Activated CD4-positive, alpha-beta memory T cell treated with anti-CD3 and anti-CD28 coated beads, Interleukin-2, amount 10 ng/mL, durations not matched to agents 7 days and 5 days (primary cell): ENCODE results near the gene CCDC148. TPM values are rescaled to one million over a fixed set of nuclear protein-coding genes. Genes with fewer than 3 reads are reported as not detected.

Experiments used
- CTCF ChIA-PET: fragments of 350-600 bp; sonication (Branson Sonifier 250); formaldehyde crosslinking; loops from one replicate; lab custom pipeline; 2021; ENCODE audit warnings: antibody characterized with exemption, inconsistent platforms; lab: Charles Lee
- POLR2A ChIA-PET: fragments of 350-600 bp; sonication (Branson Sonifier 250); formaldehyde crosslinking; loops from one replicate; lab custom pipeline; 2021; ENCODE audit warnings: antibody characterized with exemption; lab: Charles Lee
- DNase-seq: peaks from one replicate; pipeline ENCODE4 v3.0.0-alpha.2; 2020
- H3K27ac Mint-ChIP-seq: one replicate; pipeline ENCODE4 v1.8.0; 2021; ENCODE audit warnings: mild to moderate bottlenecking, mixed read lengths
- H3K27me3 Mint-ChIP-seq: one replicate; pipeline ENCODE4 v1.8.0; 2021; ENCODE audit warnings: mixed read lengths
- H3K36me3 Mint-ChIP-seq: one replicate; pipeline ENCODE4 v1.8.0; 2021; ENCODE audit warnings: low read depth, mixed read lengths
- H3K4me1 Mint-ChIP-seq: one replicate; pipeline ENCODE4 v1.8.0; 2021; ENCODE audit warnings: mixed read lengths
- H3K4me3 Mint-ChIP-seq: one replicate; pipeline ENCODE4 v1.8.0; 2021; ENCODE audit warnings: mild to moderate bottlenecking, mixed read lengths
- H3K9me3 Mint-ChIP-seq: one replicate; pipeline ENCODE4 v1.8.0; 2021; ENCODE audit warnings: mixed read lengths
- total RNA-seq, 2 experiments: library from RNA; stranded (reverse); gene quantifications; one replicate each; pipeline ENCODE4 v1.2.3, GENCODE V29; 2021

CCDC148 gene
- total RNA-seq, 2 experiments from 2014 or later: not detected

DNA sequence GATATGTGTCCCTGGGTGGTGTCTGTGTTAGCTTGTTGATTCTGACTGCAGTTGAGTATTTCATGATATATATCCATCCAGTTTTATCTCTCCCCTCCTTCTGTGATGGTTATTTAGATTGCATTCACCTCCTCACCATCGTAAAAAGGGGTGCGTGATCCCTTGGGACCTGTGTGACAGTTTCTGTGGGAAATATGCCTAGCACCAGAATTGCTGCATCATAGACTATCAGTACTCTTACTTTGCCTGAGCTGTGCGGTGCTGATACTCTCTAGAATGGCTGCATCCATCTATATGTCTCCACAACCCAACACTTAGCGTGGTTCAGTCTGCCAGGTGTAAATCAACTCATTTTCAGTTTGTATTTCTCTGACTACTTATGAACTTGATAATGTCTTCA lies 34.5 kb upstream of the CCDC148 start:
- no peak for DNase-seq
- H3K4me1 Mint-ChIP-seq: peaks cover 3% of the 10 kb centered on the region
- ChIA-PET POLR2A (no interaction called here), CTCF (no interaction called here)
- no peaks in the 10 kb centered on the region for H3K27me3 Mint-ChIP-seq
- no peaks in the 10 kb centered on the region for H3K36me3 Mint-ChIP-seq
- no peaks in the 10 kb centered on the region for H3K9me3 Mint-ChIP-seq
- H3K27ac Mint-ChIP-seq: no peak overlapping the region
- no peak overlapping the region for H3K4me3 Mint-ChIP-seq

DNA sequence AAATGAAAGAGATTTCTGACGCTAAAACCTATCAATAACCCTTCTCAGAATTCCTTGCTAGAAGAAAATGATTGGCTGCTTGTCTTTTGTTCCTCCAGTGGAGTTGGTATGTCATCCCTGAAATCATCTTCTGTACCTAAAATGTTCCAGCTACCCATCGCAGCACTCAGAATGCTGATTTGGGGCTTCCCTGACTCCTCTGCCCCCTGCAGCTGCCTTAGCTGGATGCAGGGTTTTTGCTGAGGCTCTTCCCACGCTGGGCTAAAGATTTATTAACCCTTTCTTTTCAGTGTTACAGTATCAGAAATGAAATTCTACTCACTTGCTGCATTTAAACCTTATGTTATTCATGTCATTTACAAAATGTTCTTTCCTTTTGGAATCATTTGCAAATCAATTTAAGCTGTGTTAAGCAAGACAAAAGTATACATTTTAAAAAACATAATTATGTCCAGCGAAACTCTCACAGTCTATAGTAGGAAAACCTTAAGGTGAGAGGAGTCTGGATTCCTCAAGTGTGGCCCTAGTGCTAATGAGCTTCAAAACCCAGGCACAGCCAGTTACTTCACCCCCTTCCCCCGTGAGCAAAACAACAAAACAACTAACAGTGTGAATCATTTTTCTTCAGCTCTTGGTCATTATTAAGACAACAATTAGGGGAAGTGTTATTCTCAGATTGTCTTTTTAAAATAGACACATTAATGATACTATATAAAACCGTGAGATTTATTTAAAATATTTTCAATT lies 33.0 kb upstream of the CCDC148 start:
- Mint-ChIP-seq H3K27ac (no peak overlapping the region), H3K27me3 (no peaks in the 10 kb centered on the region), H3K4me3 (no peak overlapping the region), H3K36me3 (no peaks in the 10 kb centered on the region), H3K9me3 (no peaks in the 10 kb centered on the region), H3K4me1 (peaks cover 6% of the 10 kb centered on the region)
- CTCF ChIA-PET: no interaction called here
- POLR2A ChIA-PET: no interaction called here
- DNase-seq: no peak

DNA sequence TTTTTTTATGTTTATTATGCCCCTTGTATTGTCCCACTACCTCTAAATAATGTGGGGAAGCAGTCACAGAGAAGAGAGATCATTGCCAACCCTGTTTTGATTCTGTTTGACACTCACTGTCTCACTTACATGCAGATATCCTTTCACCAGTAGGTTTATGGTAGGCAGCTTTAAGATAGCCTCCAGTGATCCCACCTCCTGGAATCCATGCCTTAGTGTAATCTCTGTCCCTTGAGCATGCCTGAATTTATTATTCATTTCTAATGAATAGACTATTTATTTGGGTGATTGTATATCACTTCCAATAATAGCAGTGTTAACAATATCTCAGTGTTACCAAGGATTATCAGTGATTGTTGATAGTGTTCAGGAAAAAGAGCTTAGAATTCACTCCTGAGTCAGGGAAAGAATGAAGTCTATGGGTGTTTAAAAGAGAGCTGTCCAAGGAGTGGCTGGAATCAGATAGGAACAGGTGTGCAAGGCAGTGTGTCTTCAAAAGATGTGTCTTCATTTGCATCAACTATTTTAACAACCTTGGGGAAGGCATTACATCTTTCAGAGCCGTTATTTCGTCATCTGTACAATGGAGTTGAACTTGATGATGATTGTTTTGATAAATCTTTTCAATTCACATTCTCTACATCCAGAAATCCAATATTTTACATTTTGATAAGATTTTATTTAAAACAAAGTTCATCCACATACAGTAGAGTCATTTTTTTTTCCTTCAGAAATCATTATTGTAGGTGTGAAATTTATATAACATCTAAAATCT lies 32.1 kb upstream of the CCDC148 start:
- peaks cover 7% of the 10 kb centered on the region for H3K4me1 Mint-ChIP-seq
- H3K9me3 Mint-ChIP-seq: no peaks in the 10 kb centered on the region
- H3K36me3 Mint-ChIP-seq: no peaks in the 10 kb centered on the region
- H3K4me3 Mint-ChIP-seq: no peak overlapping the region
- DNase-seq: no peak
- ChIA-PET CTCF (interaction anchor here (0.7 kb wide), 1 partner anchor 13 kb away, joined by 3 read pairs; no protein-coding TSS in a partner anchor), POLR2A (no interaction called here)
- H3K27me3 Mint-ChIP-seq: no peaks in the 10 kb centered on the region
- no peak overlapping the region for H3K27ac Mint-ChIP-seq

DNA sequence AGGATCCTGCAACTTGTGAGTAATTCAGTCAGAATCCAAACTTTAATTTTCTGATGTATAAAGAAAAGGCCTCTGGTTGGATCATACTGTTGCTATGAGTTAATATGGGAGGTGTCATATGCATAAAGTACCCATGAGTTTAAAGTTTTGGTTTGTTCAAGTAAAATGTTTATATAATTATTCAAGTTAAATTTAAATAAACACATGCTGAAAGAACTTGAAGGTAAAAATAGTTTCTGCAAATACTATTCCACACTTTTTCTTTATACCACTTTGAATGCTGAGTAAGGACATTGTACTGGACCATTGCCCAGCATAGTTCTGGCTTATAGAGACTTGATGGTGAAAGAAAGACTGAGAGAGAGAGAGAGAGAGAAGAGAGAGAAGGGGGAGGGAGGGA lies 30.9 kb upstream of the CCDC148 start:
- Mint-ChIP-seq H3K27me3 (no peaks in the 10 kb centered on the region), H3K4me1 (peaks cover 7% of the 10 kb centered on the region), H3K36me3 (no peaks in the 10 kb centered on the region), H3K9me3 (no peaks in the 10 kb centered on the region), H3K27ac (no peak overlapping the region), H3K4me3 (no peak overlapping the region)
- POLR2A ChIA-PET: no interaction called here
- CTCF ChIA-PET: no interaction called here
- DNase-seq: no peak

DNA sequence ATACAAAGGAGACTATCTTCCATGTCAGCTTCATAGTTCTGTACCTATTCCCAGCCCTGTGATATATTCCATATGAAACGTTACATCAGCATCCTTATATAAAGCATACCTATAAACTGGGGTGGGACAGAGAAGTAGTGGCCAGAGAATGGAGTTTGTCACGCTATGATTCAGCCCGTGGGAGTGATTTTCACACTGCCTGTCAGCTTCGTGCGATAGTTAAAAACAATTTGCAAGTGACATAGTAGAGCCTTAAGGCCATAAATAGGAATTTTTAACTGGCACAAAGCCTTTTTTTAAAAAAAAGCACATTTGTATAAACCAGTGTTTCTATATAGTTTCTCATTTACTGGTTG lies 30.4 kb upstream of the CCDC148 start:
- Mint-ChIP-seq H3K27ac (no peak overlapping the region), H3K4me1 (peaks cover 7% of the 10 kb centered on the region), H3K4me3 (no peak overlapping the region), H3K9me3 (no peaks in the 10 kb centered on the region), H3K27me3 (no peaks in the 10 kb centered on the region), H3K36me3 (no peaks in the 10 kb centered on the region)
- CTCF ChIA-PET: no interaction called here
- DNase-seq: no peak
- POLR2A ChIA-PET: no interaction called here

DNA sequence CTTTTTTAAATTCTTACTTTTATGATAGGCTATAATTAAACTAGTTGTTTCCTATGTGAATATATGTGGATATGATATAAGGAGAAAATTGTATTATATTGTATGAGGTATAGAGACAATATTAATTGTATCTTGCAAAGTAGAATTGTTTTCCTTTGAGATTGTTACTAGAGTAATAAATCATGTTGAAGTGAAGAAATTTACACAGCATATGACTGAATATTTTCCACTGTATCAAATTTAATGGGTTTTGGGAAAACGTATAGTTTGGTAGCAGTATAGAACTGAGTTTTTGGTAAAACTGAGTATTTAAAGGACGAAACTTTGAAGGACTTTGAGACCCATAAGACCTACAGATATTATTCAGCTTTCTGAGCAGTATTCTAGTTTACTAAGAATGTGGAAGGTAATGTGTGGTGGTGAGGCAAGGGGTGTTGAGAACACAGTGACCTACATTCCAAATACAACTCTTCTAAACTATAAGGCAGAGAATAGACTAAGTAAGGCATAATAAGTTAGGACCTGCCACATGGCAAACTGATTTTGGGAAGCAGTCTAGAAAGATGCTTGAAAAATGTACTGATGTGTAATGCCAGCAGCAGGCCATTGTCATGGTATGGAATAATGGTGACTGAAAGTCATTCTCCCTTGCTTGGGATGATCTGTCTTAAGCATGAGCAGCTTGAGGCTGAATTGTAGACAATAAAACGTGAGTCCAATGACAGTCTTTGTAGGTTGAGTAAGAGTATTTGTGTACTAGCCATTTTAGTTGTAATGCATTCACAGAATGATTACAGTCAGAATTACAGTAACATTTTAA lies 29.8 kb upstream of the CCDC148 start:
- Mint-ChIP-seq H3K27me3 (no peaks in the 10 kb centered on the region), H3K36me3 (no peaks in the 10 kb centered on the region), H3K27ac (no peak overlapping the region), H3K4me3 (no peak overlapping the region), H3K9me3 (no peaks in the 10 kb centered on the region), H3K4me1 (peaks cover 7% of the 10 kb centered on the region)
- no peak for DNase-seq
- CTCF ChIA-PET: no interaction called here
- POLR2A ChIA-PET: no interaction called here

DNA sequence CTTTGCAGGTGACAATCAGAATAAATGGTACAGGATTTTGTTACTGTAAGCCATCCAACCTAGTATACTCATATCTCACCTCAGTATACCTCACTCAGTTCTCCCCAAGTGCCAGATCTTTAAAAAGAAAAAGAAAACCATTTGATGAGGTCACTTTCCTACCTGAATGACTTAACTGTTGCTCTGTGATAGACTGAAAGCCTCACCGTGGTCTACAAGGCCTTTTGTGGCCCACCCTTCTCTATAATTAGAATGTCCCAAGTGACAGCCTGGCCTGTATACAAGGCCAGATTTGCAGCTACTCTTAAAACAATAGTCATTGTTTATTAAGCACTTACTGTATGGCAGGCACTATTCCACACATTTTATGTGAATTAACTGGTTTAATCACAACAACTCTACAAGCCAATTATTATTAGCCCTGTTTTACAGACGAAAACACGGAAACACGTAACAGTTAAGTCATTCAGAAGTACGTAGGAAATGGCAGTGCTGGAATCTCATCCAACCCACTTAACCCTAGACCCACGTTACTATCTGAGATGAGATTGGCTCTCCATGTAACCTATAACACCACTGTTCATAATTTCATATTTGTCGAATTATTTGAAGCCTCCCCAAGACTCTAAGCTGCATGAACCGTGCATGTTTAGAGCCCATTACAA lies 28.5 kb upstream of the CCDC148 start:
- ChIA-PET POLR2A (no interaction called here), CTCF (no interaction called here)
- Mint-ChIP-seq H3K4me1 (peaks cover 7% of the 10 kb centered on the region), H3K4me3 (no peak overlapping the region), H3K36me3 (peaks cover 3% of the 10 kb centered on the region), H3K27ac (no peak overlapping the region), H3K27me3 (no peaks in the 10 kb centered on the region), H3K9me3 (no peaks in the 10 kb centered on the region)
- DNase-seq: no peak

DNA sequence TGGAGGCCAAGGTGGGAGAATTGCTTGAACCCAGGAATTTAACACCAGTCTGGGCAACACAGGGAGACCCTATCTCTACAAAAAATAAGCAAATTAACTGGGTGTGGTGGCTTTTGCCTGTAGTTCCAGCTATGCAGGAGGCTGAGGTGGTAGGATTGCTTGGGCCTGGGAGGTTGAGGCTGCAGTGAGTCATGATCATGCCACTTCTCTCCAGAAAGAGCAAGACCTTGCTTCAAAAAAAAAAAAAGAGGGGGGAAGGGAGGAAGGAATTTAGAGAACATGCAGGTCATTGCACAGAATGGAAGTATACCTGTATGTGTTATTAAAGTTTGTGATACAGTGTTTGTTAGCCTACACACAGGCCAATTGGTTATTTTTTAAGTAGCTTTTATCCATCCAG lies 26.0 kb upstream of the CCDC148 start:
- Mint-ChIP-seq H3K4me3 (no peak overlapping the region), H3K27ac (no peak overlapping the region), H3K36me3 (peaks cover 3% of the 10 kb centered on the region), H3K27me3 (no peaks in the 10 kb centered on the region), H3K9me3 (no peaks in the 10 kb centered on the region), H3K4me1 (peaks cover 12% of the 10 kb centered on the region)
- ChIA-PET CTCF (no interaction called here), POLR2A (no interaction called here)
- DNase-seq: no peak

DNA sequence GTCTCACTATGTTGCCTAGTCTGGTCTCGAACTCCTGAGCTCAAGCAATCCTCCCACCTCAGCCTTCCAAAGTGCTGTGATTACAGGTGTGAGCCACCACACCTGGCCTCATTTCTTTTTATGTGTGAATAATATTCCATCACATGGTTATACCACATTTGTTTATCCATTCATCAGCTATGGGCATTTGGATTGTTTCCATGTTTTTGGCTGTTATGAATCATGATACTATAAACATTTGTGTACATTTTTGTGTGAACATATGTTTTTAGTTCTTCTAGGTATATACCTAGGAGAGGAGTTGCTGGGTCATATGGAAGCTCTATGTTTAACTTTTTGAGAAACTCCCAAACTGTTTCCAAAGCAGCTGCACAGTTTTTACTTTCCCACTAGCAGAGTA lies 24.6 kb upstream of the CCDC148 start:
- POLR2A ChIA-PET: interaction anchor here (0.6 kb wide), 1 partner anchor 1257 kb away, joined by 4 read pairs; no protein-coding TSS in a partner anchor
- CTCF ChIA-PET: no interaction called here
- no peaks in the 10 kb centered on the region for H3K9me3 Mint-ChIP-seq
- H3K27ac Mint-ChIP-seq: no peak overlapping the region
- no peak for DNase-seq
- no peaks in the 10 kb centered on the region for H3K27me3 Mint-ChIP-seq
- H3K4me1 Mint-ChIP-seq: peaks cover 17% of the 10 kb centered on the region
- H3K4me3 Mint-ChIP-seq: no peak overlapping the region
- H3K36me3 Mint-ChIP-seq: peaks cover 3% of the 10 kb centered on the region

DNA sequence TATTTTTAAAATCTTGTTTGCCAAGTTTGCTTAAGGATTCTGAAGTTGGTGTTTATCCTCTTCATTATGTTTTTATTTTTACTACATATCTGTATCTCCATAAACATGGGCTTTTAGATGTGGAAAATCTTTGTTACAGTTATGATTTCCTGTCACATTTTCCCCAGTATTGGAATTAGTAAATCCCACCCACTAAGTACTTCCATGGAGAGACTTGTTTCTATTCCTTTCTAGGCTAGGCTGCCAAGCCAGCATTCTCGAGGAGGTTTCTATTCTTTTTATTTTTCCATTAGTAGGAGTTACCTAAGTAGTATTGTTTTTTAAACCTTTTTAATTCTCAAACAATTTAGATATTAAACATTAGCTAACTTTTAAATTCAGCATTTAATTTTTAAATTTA lies 22.3 kb upstream of the CCDC148 start:
- H3K27ac Mint-ChIP-seq: no peak overlapping the region
- H3K9me3 Mint-ChIP-seq: no peaks in the 10 kb centered on the region
- DNase-seq: no peak
- POLR2A ChIA-PET: no interaction called here
- peaks cover 13% of the 10 kb centered on the region for H3K4me1 Mint-ChIP-seq
- CTCF ChIA-PET: no interaction called here
- no peak overlapping the region for H3K4me3 Mint-ChIP-seq
- H3K36me3 Mint-ChIP-seq: peaks cover 3% of the 10 kb centered on the region
- H3K27me3 Mint-ChIP-seq: no peaks in the 10 kb centered on the region

DNA sequence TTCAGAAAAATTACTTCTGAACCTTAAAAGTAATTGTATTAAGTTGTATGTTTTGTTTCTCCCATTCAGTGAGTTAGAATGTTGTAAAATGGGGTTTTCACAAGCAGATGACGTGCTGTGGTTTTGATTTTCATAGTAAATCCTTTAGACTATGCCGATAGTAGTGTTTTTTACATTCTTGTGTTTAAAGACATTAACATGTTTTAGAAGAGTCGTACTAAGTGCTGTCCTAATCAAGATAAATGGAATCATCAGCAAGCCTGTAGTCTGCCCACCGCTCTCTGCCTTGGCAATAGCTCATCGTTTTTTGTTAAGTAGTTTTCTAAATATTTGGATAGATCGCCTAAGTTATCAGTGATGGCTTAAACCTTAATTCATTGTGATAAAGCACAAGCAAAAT lies 21.7 kb upstream of the CCDC148 start:
- H3K36me3 Mint-ChIP-seq: peaks cover 3% of the 10 kb centered on the region
- H3K27me3 Mint-ChIP-seq: no peaks in the 10 kb centered on the region
- H3K4me3 Mint-ChIP-seq: no peak overlapping the region
- no peak overlapping the region for H3K27ac Mint-ChIP-seq
- H3K9me3 Mint-ChIP-seq: no peaks in the 10 kb centered on the region
- POLR2A ChIA-PET: interaction anchor here (0.9 kb wide), 1 partner anchor 22 kb away, joined by 3 read pairs; the partner anchor contains the start of genes CCDC148 and PKP4
- CTCF ChIA-PET: no interaction called here
- H3K4me1 Mint-ChIP-seq: peaks cover 13% of the 10 kb centered on the region
- DNase-seq: no peak

DNA sequence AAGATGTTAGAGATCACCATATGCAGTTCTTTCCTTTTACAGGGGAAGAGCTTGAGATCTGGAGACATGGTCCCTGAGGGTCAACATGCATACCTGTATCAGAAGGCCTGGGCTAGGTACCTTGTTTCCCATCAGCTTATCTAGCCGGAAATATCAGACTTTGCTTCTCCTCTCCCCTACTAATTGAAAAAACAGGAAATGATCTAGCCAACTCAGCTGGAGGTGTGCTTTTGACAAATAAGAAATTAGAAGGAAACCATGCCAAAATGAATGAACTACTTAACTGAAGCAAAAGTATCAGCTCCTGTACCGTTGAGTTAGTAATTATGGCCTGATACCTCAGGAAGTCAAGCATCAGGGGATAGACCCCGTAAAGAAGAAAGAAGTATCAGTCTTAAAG lies 20.6 kb upstream of the CCDC148 start:
- CTCF ChIA-PET: interaction anchor here (0.8 to 1.9 kb wide), 2 partner anchors 14 to 19 kb away, joined by 3 to 4 read pairs; no protein-coding TSS in a partner anchor
- H3K27ac Mint-ChIP-seq: no peak overlapping the region
- H3K36me3 Mint-ChIP-seq: peaks cover 7% of the 10 kb centered on the region
- no peak for DNase-seq
- H3K4me3 Mint-ChIP-seq: no peak overlapping the region
- POLR2A ChIA-PET: no interaction called here
- no peaks in the 10 kb centered on the region for H3K27me3 Mint-ChIP-seq
- H3K9me3 Mint-ChIP-seq: no peaks in the 10 kb centered on the region
- peaks cover 13% of the 10 kb centered on the region for H3K4me1 Mint-ChIP-seq
